ENCODE data around the gene TEPSIN. TPM values are rescaled to one million over a fixed set of nuclear protein-coding genes. Genes with fewer than 3 reads are reported as not detected.

The TEPSIN gene
- total RNA-seq, 1 experiment from 2014 or later = 38.8 TPM

GRCh38 chr17:81208651-81209050 lies 30.2 kb downstream of the TEPSIN start:
- H3K4ac ChIP-seq (ENCODE audit: low read depth, low read length) = no peak overlapping the region
- H3K14ac ChIP-seq (ENCODE audit: insufficient read depth, low read length) = no peak overlapping the region
- H4K8ac ChIP-seq (replicated peaks; ENCODE audit: insufficient read length, low read depth, low read length) = no peak overlapping the region
- no peaks in the 10 kb centered on the region for H3K27me3 Mint-ChIP-seq (ENCODE audit: low read depth)
- no peak overlapping the region for H4K5ac ChIP-seq (ENCODE audit: insufficient read length, low read depth, low read length)
- no peak overlapping the region for H3K9ac ChIP-seq (ENCODE audit: extremely low read depth, insufficient read length, low read length)
- no peak overlapping the region for H2BK20ac ChIP-seq (ENCODE audit: low read depth, low read length, poor library complexity, severe bottlenecking)
- no peak overlapping the region for H2AK5ac ChIP-seq (ENCODE audit: insufficient read length, low read length)
- no peak overlapping the region for H2BK15ac ChIP-seq (ENCODE audit: low read depth, low read length)
- no peak overlapping the region for H3K18ac ChIP-seq (ENCODE audit: insufficient read length, low read depth, low read length)
- no peak overlapping the region for H3K4me2 ChIP-seq (ENCODE audit: insufficient read depth, insufficient read length, low read length)
- H2BK12ac ChIP-seq (ENCODE audit: insufficient read length, low read depth, low read length) = no peak overlapping the region
- H3K79me1 ChIP-seq (ENCODE audit: insufficient read depth, low read depth, low read length, poor library complexity, severe bottlenecking) = no peaks in the 10 kb centered on the region
- H4K91ac ChIP-seq (ENCODE audit: insufficient read length, low read depth, low read length) = no peak overlapping the region
- H3T11ph ChIP-seq (ENCODE audit: low read length) = no peak overlapping the region
- no peaks in the 10 kb centered on the region for H3K9me3 ChIP-seq (ENCODE audit: control insufficient read depth, low read depth, low read length)
- no peak for TF ChIP-seq CTCF (conservative IDR thresholded peaks at IDR 0.05)
- H3K4me1 ChIP-seq (ENCODE audit: insufficient read depth, low read length) = no peaks in the 10 kb centered on the region
- H3K27ac Mint-ChIP-seq = peak overlapping the region in 2 of 3 experiments; percentile 67 to 79; a peak in 2 of 7 replicates
- H2AFZ ChIP-seq (ENCODE audit: low read length) = no peak overlapping the region
- H3K23me2 ChIP-seq (ENCODE audit: insufficient read length, low read depth, low read length, poor library complexity, severe bottlenecking) = no peaks in the 10 kb centered on the region
- H3K27me3 ChIP-seq (ENCODE audit: insufficient read depth, low read length) = no peaks in the 10 kb centered on the region
- H3K36me3 Mint-ChIP-seq (ENCODE audit: insufficient read depth in 1 of 3, low read depth in 3 of 3) = peaks cover 0 to 33% (median 6%) of the 10 kb centered on the region in 3 experiments; a peak in 4 of 7 replicates
- H3K4me1 Mint-ChIP-seq = peaks cover 3 to 4% of the 10 kb centered on the region in 2 experiments; a peak in 1 of 4 replicates
- H2BK120ac ChIP-seq (ENCODE audit: low read depth, low read length, poor library complexity, severe bottlenecking) = no peak overlapping the region
- no peak for DNase-seq
- H3K23ac ChIP-seq (ENCODE audit: insufficient read length, low read depth, low read length) = no peak overlapping the region
- no peak overlapping the region for H3K56ac ChIP-seq (ENCODE audit: insufficient read length, low read depth, low read length)
- H3K79me2 ChIP-seq (ENCODE audit: insufficient read depth, low read length) = no peaks in the 10 kb centered on the region; the same call in 1 of the 2 replicates
- no peak overlapping the region for H3K4me3 Mint-ChIP-seq
- H3K27ac ChIP-seq (ENCODE audit: insufficient read length, low read depth, low read length) = no peak overlapping the region
- no peak overlapping the region for H2BK5ac ChIP-seq (ENCODE audit: insufficient read length, low read length)
- no peaks in the 10 kb centered on the region for H3K9me3 Mint-ChIP-seq
- WGBS (ENCODE audit: extremely low coverage, insufficient read length, low lambda C conversion rate) = no CpG with 5 or more reads among the region's 10 CpGs
- H4K20me1 ChIP-seq (ENCODE audit: control insufficient read depth, insufficient read depth, insufficient read length) = no peaks in the 10 kb centered on the region
